Prostate gland (tissue), 2 donors: ENCODE results near the gene ABCC3. TPM values are rescaled to one million over a fixed set of nuclear protein-coding genes. Genes with fewer than 3 reads are reported as not detected.
A peak's percentile ranks its signal among the peaks of the same experiment; 100 is the strongest.

Experiments
- DNase-seq: peaks from one replicate; pipeline ENCODE4 v3.0.0-alpha.2; 2019; ENCODE audit warnings: low spot score
- H3K27ac ChIP-seq, 2 donors: fragments of 200-600 bp; sonication (generic); 2 replicates each; pipeline ENCODE4 v1.5.1; 2017 to 2019
- H3K27me3 ChIP-seq: fragments of 200-600 bp; sonication (generic); replicated peaks from 2 replicates; pipeline ENCODE4 v1.5.1; 2019; ENCODE audit not compliant: insufficient read depth
- H3K36me3 ChIP-seq, 2 donors: fragments of 200-600 bp; sonication (generic); 1 replicate in 1 of 2; 2 replicates in 1 of 2; pipeline versions ENCODE4 v1.5.1 to v1.8.1; 2017 to 2019
- H3K4me1 ChIP-seq: fragments of 200-600 bp; sonication (generic); replicated peaks from 2 replicates; pipeline ENCODE4 v1.5.1; 2019
- H3K4me3 ChIP-seq, 2 donors: fragments of 200-600 bp; sonication (generic); 2 replicates each; pipeline ENCODE4 v1.5.1; 2017 to 2019
- H3K9me3 ChIP-seq: fragments of 200-600 bp; sonication (generic); 2 replicates; pipeline ENCODE4 v1.5.1; 2017
- POLR2A ChIP-seq: fragments of 450-650 bp; IDR thresholded peaks from one replicate; pipeline ENCODE4 v1.6.1; 2016; ENCODE audit warnings: antibody characterized with exemption, mild to moderate bottlenecking
- POLR2AphosphoS5 ChIP-seq: sonication (generic); formaldehyde crosslinking; IDR thresholded peaks from one replicate; pipeline ENCODE4 v1.6.1; 2017; ENCODE audit warnings: antibody characterized with exemption
- WGBS: methylation state at CpG from one replicate; pipeline ENCODE4 v1.1.5; 2018; 5-methylcytosine and 5-hydroxymethylcytosine counted together
- intact Hi-C: fragments of 100-400 bp; cut with DNase I; formaldehyde crosslinking; loops from one replicate; pipeline ENCODE4 v1.14.2; 2022
- total RNA-seq, 2 donors: library from RNA; depleted of rRNA; stranded (reverse); fragments of >200 nt; gene quantifications; one replicate each; pipeline ENCODE4 v1.1.0, GENCODE V29; 2016
- TF ChIP-seq, protein P1 (sequence below), 4 experiments: fragments of 200-600 bp in 2 of 4; fragments of 450-650 bp in 2 of 4; sonication (generic) in 2 of 4; IDR thresholded peaks; 1 replicate in 3 of 4; 2 replicates in 1 of 4; pipeline ENCODE4 v1.5.1; 2016 to 2019; ENCODE audit warnings: antibody characterized with exemption in 4 of 4, mild to moderate bottlenecking in 2 of 4, moderate library complexity in 2 of 4

Gene ABCC3
- total RNA-seq, 2 donors from 2014 or later: 65.9 to 66.1 TPM

DNA sequence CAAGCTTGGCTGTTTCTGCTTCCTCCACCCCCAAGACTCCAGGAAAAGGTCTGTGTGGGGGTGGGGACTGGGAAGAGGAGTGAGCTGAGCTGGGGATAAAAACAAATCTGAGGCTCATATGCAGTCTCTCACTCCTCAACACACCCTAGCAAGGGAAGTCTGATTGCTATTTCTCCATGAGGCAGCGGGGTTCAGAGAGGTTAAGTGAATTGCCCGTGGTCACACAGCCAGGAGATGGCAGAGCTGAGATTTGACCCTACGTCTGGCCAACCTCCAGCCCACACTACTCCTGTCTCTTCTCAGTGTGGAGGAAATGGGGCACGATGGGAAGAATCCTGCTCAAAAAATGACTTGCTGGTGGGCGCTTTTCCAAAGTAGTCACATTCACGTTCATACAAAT is 4.8 kb upstream of the ABCC3 start:
- Histone ChIP-seq H3K36me3 (no peaks in the 10 kb centered on the region), H3K27me3 (no peaks in the 10 kb centered on the region), H3K27ac (no peak overlapping the region), H3K4me1 (no peaks in the 10 kb centered on the region), H3K4me3 (no peak overlapping the region), H3K9me3 (no peaks in the 10 kb centered on the region)
- 74% methylated on average over 6 of the region's 6 CpGs for WGBS
- no peak for DNase-seq
- intact Hi-C loops: loop anchor here (5.0 kb wide), 3 partner anchors 52 to 78 kb away; no protein-coding TSS in a partner anchor
- no peak for TF ChIP-seq POLR2A
- no peak for TF ChIP-seq POLR2AphosphoS5
- TF ChIP-seq, protein P1, sequence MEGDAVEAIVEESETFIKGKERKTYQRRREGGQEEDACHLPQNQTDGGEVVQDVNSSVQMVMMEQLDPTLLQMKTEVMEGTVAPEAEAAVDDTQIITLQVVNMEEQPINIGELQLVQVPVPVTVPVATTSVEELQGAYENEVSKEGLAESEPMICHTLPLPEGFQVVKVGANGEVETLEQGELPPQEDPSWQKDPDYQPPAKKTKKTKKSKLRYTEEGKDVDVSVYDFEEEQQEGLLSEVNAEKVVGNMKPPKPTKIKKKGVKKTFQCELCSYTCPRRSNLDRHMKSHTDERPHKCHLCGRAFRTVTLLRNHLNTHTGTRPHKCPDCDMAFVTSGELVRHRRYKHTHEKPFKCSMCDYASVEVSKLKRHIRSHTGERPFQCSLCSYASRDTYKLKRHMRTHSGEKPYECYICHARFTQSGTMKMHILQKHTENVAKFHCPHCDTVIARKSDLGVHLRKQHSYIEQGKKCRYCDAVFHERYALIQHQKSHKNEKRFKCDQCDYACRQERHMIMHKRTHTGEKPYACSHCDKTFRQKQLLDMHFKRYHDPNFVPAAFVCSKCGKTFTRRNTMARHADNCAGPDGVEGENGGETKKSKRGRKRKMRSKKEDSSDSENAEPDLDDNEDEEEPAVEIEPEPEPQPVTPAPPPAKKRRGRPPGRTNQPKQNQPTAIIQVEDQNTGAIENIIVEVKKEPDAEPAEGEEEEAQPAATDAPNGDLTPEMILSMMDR (IDR thresholded peaks at IDR 0.05): no peak

DNA sequence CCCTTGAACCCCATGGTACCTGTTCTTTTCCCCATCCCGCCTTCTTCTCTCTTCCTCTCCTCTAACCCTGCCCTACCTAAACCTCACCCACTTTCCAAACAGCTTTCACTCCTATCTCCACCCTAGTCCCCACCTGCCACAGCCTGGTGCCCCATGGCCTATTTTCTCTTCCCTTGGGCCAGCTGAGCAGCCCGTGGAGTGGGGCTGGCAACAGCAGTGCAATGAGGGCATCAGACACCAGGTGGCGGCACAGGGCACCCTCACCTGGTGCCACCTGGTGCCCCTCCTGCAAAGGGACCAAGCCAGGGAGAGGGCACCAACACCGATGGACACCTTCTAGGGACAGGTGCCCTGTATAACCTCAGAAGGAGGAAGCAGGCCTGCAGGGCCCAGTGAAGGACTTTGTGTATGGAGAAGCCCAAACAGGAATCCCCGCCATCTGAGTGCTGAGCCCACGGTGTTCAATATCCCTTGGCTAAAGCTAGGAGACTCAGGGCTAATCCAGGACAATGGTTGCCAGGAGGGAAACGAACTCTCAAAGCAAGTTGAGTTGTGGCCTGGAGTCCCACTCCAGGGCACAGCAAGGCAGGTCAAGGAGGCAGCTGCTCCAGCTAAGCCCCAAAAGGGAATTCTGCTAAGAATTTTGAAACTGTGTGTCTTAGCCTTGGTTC is 4.0 kb upstream of the ABCC3 start:
- Histone ChIP-seq H3K9me3 (no peaks in the 10 kb centered on the region), H3K27me3 (no peaks in the 10 kb centered on the region), H3K4me3 (no peak overlapping the region), H3K36me3 (no peaks in the 10 kb centered on the region), H3K27ac (no peak overlapping the region), H3K4me1 (no peaks in the 10 kb centered on the region)
- intact Hi-C loops: loop anchor here (5.0 kb wide), 2 partner anchors 52 to 67 kb away; no protein-coding TSS in a partner anchor
- TF ChIP-seq POLR2A (no peak), POLR2AphosphoS5 (peak; percentile 55)
- TF ChIP-seq, protein P1 (IDR thresholded peaks at IDR 0.05): peak; percentile 78 to 98 (median 94)
- 60% methylated on average over 7 of the region's 7 CpGs for whole genome bisulfite sequencing
- peak; percentile 70 for DNase-seq

DNA sequence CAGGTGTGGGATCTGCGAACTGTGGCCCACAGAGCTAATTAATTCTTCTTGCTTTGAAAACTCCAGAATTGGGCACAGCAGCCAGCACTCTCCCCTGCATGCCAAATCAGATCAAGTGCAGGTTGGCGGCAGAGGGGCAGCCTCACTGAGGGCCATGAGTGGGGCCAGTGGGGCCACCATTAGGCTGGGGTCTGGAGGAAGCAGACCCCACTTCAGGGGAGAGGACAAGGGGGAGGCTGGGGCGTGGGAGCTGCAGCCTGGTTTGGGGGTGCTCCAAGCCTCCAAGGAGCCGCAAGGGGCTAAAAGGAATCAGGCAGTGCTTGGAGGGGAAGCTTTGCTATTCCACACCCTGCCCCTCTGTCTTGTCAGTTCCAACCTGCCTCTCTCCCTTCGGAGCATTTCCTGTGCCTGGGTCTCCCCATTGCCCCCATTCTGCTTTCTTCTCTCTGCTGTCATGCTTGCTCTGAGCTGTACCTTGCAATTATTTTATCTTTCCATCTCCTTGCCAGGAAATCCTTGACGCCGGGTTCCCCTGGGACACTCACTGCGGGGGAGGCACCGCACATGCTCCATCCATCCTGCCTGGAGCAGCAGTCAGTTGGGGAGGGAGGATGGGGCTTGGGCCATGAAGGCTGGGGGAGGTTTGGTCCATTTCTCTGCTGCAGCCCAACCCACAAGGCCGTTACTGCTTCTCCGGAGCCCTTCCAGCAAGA is 3.3 kb upstream of the ABCC3 start:
- 66% methylated on average over 11 of the region's 11 CpGs for WGBS
- DNase-seq: no peak
- H3K27me3 ChIP-seq: no peaks in the 10 kb centered on the region
- no peak overlapping the region for H3K4me3 ChIP-seq
- no peaks in the 10 kb centered on the region for H3K36me3 ChIP-seq
- no peak overlapping the region for H3K27ac ChIP-seq
- no peaks in the 10 kb centered on the region for H3K9me3 ChIP-seq
- TF ChIP-seq, protein P1 (IDR thresholded peaks at IDR 0.05): no peak
- no peak for TF ChIP-seq POLR2A
- TF ChIP-seq POLR2AphosphoS5: no peak
- intact Hi-C loops: loop anchor here (5.0 kb wide), 2 partner anchors 51 to 66 kb away; no protein-coding TSS in a partner anchor
- no peaks in the 10 kb centered on the region for H3K4me1 ChIP-seq

DNA sequence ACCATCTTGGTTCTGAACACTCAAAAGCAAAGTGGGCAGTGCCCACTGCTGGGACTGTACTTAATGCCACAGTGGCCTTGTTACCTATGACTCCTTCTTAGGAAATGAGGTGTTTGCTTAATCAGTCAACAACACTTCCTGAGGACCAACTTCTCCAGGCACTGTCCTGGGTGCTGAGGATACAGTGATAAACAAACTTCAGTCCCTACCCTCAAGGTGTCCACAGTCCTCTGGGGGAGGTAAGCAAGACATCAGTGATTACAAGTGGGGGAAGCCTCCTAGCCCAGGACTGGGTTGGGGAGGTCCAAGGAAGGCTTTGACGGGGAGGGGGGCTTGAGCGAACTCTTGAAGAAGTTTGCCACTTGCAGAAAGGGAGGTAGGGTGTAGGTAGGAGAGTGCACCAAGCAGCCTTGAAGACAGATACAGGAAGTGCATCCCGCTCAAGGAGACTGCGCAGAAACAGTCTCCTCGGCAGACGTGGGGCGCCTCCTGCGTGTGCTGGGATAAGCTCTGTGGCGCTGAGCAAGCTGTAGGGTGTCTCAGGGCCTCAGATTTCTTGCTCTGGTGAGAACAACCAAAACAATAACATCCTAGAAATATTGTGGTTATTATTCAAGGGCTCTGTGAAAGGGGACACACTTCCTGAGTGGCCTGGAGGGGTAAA is 2.6 kb upstream of the ABCC3 start:
- Histone ChIP-seq H3K4me1 (no peaks in the 10 kb centered on the region), H3K9me3 (no peaks in the 10 kb centered on the region), H3K36me3 (no peaks in the 10 kb centered on the region), H3K27ac (no peak overlapping the region), H3K4me3 (no peak overlapping the region), H3K27me3 (no peaks in the 10 kb centered on the region)
- intact Hi-C loops: loop anchor here (5.0 kb wide), 2 partner anchors 50 to 65 kb away; no protein-coding TSS in a partner anchor
- TF ChIP-seq, protein P1 (IDR thresholded peaks at IDR 0.05): no peak
- TF ChIP-seq POLR2A (no peak), POLR2AphosphoS5 (no peak)
- no peak for DNase-seq
- 88% methylated on average over 9 of the region's 9 CpGs for WGBS
